Neural cell (in vitro differentiated cells): ENCODE measurements around the gene SLC32A1. TPM values are rescaled to one million over a fixed set of nuclear protein-coding genes. Genes with fewer than 3 reads are reported as not detected.

Experiments
- H2AFZ ChIP-seq: fragments of 200-600, 300-800 bp; sonication (generic), shearing (Covaris generic); 2 replicates; pipeline ENCODE4 v1.6.0; 2014; ENCODE audit warnings: low read depth, mild to moderate bottlenecking, antibody characterized with exemption, low read length, moderate library complexity
- H3F3A ChIP-seq: fragments of 200-600 bp; shearing (Covaris generic); 2 replicates; pipeline ENCODE4 v1.6.1; 2016; ENCODE audit warnings: mild to moderate bottlenecking, moderate library complexity, mixed read lengths, antibody characterized with exemption, low read length; ENCODE audit not compliant: insufficient read depth, poor library complexity, severe bottlenecking
- H3K27ac ChIP-seq: fragments of 200-600, 300-800 bp; sonication (generic), shearing (Covaris generic); 2 replicates; pipeline ENCODE4 v1.5.1; 2014; ENCODE audit warnings: mild to moderate bottlenecking, low read length, moderate library complexity
- H3K27me3 ChIP-seq: fragments of 300-800, 200-600 bp; sonication (generic), shearing (Covaris generic); 2 replicates; pipeline ENCODE4 v1.6.0; 2014; ENCODE audit warnings: mild to moderate bottlenecking, low read depth, low read length, moderate library complexity; ENCODE audit not compliant: insufficient read depth
- H3K36me3 ChIP-seq: fragments of 300-800, 200-600 bp; sonication (generic), shearing (Covaris generic); 2 replicates; pipeline ENCODE4 v1.5.1; 2014; ENCODE audit warnings: mild to moderate bottlenecking, antibody characterized with exemption, low read length, moderate library complexity; ENCODE audit not compliant: insufficient read depth
- H3K4me2 ChIP-seq: fragments of 300-800, 200-600 bp; sonication (generic), shearing (Covaris generic); 2 replicates; pipeline ENCODE4 v1.6.0; 2014; ENCODE audit warnings: mild to moderate bottlenecking, low read length
- H3K4me3 ChIP-seq: fragments of 300-800, 200-600 bp; sonication (generic), shearing (Covaris generic); 2 replicates; pipeline ENCODE4 v1.5.1; 2014; ENCODE audit warnings: mild to moderate bottlenecking, low read length, moderate library complexity
- H3K79me2 ChIP-seq: fragments of 200-600 bp; shearing (Covaris generic); replicated peaks from 2 replicates; pipeline ENCODE4 v1.6.0; 2014; ENCODE audit warnings: mild to moderate bottlenecking, low read length, moderate library complexity; ENCODE audit not compliant: insufficient read depth
- H3K9ac ChIP-seq: fragments of 300-800, 200-600 bp; sonication (generic), shearing (Covaris generic); 2 replicates; pipeline ENCODE4 v1.6.1; 2016; ENCODE audit warnings: mild to moderate bottlenecking, low read length, mixed read lengths
- H3K9me2 ChIP-seq: fragments of 200-600 bp; shearing (Covaris generic); 2 replicates; pipeline ENCODE4 v1.6.1; 2016; ENCODE audit warnings: mild to moderate bottlenecking, low read length, mixed read lengths; ENCODE audit not compliant: insufficient read depth
- H3K9me3 ChIP-seq: fragments of 200-600, 300-800 bp; sonication (generic), shearing (Covaris generic); 2 replicates; pipeline ENCODE4 v1.6.1; 2016; ENCODE audit warnings: mild to moderate bottlenecking, mixed run types, low read length, moderate library complexity, mixed read lengths
- H4K20me1 ChIP-seq: fragments of 200-600 bp; shearing (Covaris generic); 2 replicates; pipeline ENCODE4 v1.6.1; 2016; ENCODE audit warnings: mild to moderate bottlenecking, mixed run types; ENCODE audit not compliant: insufficient read depth
- EP300 ChIP-seq: fragments of 450-650 bp; conservative IDR thresholded peaks from 2 replicates; pipeline ENCODE4 v1.6.1; 2014; ENCODE audit warnings: antibody characterized with exemption, mild to moderate bottlenecking, moderate library complexity; ENCODE audit not compliant: poor library complexity, severe bottlenecking
- EZH2 ChIP-seq: fragments of 200-600, 300-800 bp; shearing (Covaris generic), sonication (generic); IDR thresholded peaks from 2 replicates; pipeline ENCODE4 v1.6.1; 2014; ENCODE audit warnings: antibody characterized with exemption, low read length, borderline replicate concordance, mild to moderate bottlenecking; ENCODE audit not compliant: insufficient read depth, poor library complexity, severe bottlenecking
- MXI1 ChIP-seq: fragments of 450-650 bp; conservative IDR thresholded peaks from 2 replicates; pipeline ENCODE4 v1.6.1; 2014; ENCODE audit warnings: antibody characterized with exemption, mild to moderate bottlenecking; ENCODE audit not compliant: poor library complexity, severe bottlenecking
- POLR2AphosphoS5 ChIP-seq: IDR thresholded peaks from 2 replicates; pipeline ENCODE4 v1.6.1; 2012
- RAD21 ChIP-seq: fragments of 450-650 bp; conservative IDR thresholded peaks from 2 replicates; pipeline ENCODE4 v1.6.1; 2014; ENCODE audit warnings: antibody characterized with exemption, mild to moderate bottlenecking, moderate library complexity
- REST ChIP-seq: IDR thresholded peaks from 2 replicates; pipeline ENCODE4 v1.6.1; 2012; ENCODE audit warnings: borderline replicate concordance
- SMC3 ChIP-seq: fragments of 450-650 bp; conservative IDR thresholded peaks from 2 replicates; pipeline ENCODE4 v1.6.1; 2014; ENCODE audit warnings: antibody characterized with exemption, mild to moderate bottlenecking, moderate library complexity; ENCODE audit not compliant: poor library complexity
- TAF1 ChIP-seq: IDR thresholded peaks from 2 replicates; pipeline ENCODE4 v1.6.1; 2012; ENCODE audit warnings: low read depth
- polyA plus RNA-seq: library from polyadenylated mRNA; depleted of rRNA; stranded (reverse); fragments of >200 nt; gene quantifications from 2 replicates; pipeline ENCODE4 v1.2.3, GENCODE V29; 2014
- TF ChIP-seq, protein P1 (sequence below): fragments of 450-650 bp; IDR thresholded peaks from 2 replicates; pipeline ENCODE4 v1.5.1; 2014; ENCODE audit warnings: antibody characterized with exemption, mild to moderate bottlenecking, moderate library complexity; ENCODE audit not compliant: poor library complexity, severe bottlenecking

Gene SLC32A1
- polyA plus RNA-seq, 1 donor from 2014 or later: 36.2 TPM

- Histone ChIP-seq H3K4me2 (peak within 1 kb of the TSS; percentile 93), H3K79me2 (peaks cover 22% of the 10 kb centered on the region), H2AFZ (peak within 1 kb of the TSS; percentile 52), H3K9me2 (no peaks in the 10 kb centered on the region), H3K36me3 (peaks cover 8% of the 10 kb centered on the region), H3F3A (peaks cover 3% of the 10 kb centered on the region), H3K9me3 (no peaks in the 10 kb centered on the region), H3K27ac (peak within 1 kb of the TSS; percentile 75), H3K4me3 (peak within 1 kb of the TSS; percentile 94), H3K9ac (peak within 1 kb of the TSS; percentile 70), H4K20me1 (no peaks in the 10 kb centered on the region), H3K27me3 (no peaks in the 10 kb centered on the region)
- TF ChIP-seq SMC3: peak; percentile 49
- TF ChIP-seq, protein P1, sequence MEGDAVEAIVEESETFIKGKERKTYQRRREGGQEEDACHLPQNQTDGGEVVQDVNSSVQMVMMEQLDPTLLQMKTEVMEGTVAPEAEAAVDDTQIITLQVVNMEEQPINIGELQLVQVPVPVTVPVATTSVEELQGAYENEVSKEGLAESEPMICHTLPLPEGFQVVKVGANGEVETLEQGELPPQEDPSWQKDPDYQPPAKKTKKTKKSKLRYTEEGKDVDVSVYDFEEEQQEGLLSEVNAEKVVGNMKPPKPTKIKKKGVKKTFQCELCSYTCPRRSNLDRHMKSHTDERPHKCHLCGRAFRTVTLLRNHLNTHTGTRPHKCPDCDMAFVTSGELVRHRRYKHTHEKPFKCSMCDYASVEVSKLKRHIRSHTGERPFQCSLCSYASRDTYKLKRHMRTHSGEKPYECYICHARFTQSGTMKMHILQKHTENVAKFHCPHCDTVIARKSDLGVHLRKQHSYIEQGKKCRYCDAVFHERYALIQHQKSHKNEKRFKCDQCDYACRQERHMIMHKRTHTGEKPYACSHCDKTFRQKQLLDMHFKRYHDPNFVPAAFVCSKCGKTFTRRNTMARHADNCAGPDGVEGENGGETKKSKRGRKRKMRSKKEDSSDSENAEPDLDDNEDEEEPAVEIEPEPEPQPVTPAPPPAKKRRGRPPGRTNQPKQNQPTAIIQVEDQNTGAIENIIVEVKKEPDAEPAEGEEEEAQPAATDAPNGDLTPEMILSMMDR: no peak
- peak; percentile 85 for TF ChIP-seq POLR2AphosphoS5
- TF ChIP-seq EZH2: no peak
- no peak for TF ChIP-seq RAD21
- peak; percentile 26 for TF ChIP-seq EP300
- TF ChIP-seq TAF1: no peak
- TF ChIP-seq REST: no peak
- TF ChIP-seq MXI1: peak; percentile 95
Measured at GRCh38 chr20:38748097-38748860, 24.0 kb downstream of the SLC32A1 start, which contains the start of gene ACTR5. Gene ACTR5 (plus strand): TSS chr20:38748460. CDS start chr20:38748479, 19 bp downstream.

GRCh38 chr20:38748861-38749149, 24.5 kb downstream of the SLC32A1 start:
- Histone ChIP-seq H3K27ac (peak overlapping the region; percentile 75), H3K27me3 (no peaks in the 10 kb centered on the region), H3K9ac (peak overlapping the region; percentile 70), H3K4me3 (peak overlapping the region; percentile 94), H3K36me3 (peaks cover 8% of the 10 kb centered on the region), H3K4me2 (peak overlapping the region; percentile 93), H3F3A (peaks cover 3% of the 10 kb centered on the region), H3K9me2 (no peaks in the 10 kb centered on the region), H4K20me1 (no peaks in the 10 kb centered on the region), H3K9me3 (no peaks in the 10 kb centered on the region), H2AFZ (peak overlapping the region; percentile 30), H3K79me2 (peaks cover 22% of the 10 kb centered on the region)
- no peak for TF ChIP-seq MXI1
- TF ChIP-seq EZH2: no peak
- TF ChIP-seq, protein P1: no peak
- no peak for TF ChIP-seq REST
- TF ChIP-seq POLR2AphosphoS5: no peak
- no peak for TF ChIP-seq RAD21
- no peak for TF ChIP-seq EP300
- no peak for TF ChIP-seq TAF1
- TF ChIP-seq SMC3: no peak
